ENCODE results near the gene AGBL4. TPM values are rescaled to one million over a fixed set of nuclear protein-coding genes. Genes with fewer than 3 reads are reported as not detected.

Gene AGBL4
- total RNA-seq, 4 donors from 2014 or later: 0.08 to 0.71 (median 0.60) TPM

DNA sequence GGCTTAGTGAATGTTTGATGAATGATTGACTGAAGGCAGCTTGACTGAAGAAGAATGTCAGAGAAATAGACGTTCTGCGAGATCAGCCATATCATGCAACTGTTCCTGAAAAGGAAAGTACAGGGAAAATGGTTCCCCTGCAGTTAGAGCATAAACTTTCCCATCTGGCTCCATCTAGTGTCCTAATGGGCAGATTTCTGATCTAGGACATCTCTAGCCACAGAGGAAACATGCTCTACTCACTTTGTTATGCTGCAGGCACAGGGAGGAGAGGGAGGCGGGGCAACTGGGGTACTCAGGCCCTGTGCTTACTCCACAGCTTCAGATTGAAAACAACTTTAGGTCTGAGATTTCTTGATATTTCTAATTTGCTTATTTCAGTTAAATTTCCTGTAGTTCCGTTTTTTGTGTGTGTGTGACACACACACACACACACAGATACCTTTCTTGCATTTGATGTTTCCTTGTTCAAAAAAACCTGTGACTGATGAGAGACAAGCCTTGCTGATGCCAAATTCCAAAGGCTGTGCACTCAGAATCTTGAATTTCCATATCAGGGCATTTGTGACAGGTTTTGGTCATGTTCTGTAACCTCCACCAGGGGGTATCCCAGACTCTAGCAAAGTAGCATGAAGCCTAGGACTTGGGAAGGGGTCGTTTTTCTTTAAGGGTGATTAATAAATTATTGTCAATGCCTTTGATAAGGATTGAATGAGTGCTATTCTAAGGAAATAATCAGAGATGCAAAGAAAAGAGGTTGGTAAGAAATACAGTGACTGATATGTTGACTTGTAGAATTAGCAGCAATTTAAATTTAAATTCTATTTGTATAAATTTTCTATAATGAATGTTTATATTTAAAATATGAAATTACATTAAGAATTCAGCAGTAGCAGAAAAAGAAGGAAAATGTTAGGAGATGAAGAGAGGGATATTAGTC is 1107.4 kb downstream of the AGBL4 start:
- DNase-seq (ENCODE audit: low spot score in 2 of 2): no peak
- 35 to 37% methylated on average over 5 of the region's 5 CpGs for WGBS, 2 donors
- intact Hi-C loops (cut with DNase I; ENCODE audit: low total_unique reads): no loop called here

DNA sequence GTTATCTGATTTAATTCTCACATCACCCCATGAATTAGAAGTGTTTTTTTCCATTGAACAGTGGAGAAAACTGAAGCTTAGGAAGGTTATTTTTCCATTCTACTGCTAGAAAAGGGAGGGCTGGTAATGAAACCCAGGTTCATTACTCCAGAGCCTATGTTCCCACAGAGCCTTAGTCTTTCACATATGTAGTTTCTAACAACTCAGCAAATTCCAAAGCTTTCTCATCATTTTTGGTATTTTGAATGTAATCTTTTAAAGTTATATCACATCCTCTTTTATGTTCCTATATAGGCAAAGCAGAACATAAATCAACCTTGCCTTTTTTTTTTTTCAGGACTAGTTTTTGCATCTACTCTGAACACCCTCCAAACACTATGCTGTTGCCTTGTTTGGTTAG is 1115.1 kb downstream of the AGBL4 start:
- intact Hi-C loops (cut with DNase I; ENCODE audit: low total_unique reads): no loop called here
- TF ChIP-seq POLR2A (IDR thresholded peaks at IDR 0.05): no peak
- TF ChIP-seq, protein P1, sequence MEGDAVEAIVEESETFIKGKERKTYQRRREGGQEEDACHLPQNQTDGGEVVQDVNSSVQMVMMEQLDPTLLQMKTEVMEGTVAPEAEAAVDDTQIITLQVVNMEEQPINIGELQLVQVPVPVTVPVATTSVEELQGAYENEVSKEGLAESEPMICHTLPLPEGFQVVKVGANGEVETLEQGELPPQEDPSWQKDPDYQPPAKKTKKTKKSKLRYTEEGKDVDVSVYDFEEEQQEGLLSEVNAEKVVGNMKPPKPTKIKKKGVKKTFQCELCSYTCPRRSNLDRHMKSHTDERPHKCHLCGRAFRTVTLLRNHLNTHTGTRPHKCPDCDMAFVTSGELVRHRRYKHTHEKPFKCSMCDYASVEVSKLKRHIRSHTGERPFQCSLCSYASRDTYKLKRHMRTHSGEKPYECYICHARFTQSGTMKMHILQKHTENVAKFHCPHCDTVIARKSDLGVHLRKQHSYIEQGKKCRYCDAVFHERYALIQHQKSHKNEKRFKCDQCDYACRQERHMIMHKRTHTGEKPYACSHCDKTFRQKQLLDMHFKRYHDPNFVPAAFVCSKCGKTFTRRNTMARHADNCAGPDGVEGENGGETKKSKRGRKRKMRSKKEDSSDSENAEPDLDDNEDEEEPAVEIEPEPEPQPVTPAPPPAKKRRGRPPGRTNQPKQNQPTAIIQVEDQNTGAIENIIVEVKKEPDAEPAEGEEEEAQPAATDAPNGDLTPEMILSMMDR (IDR thresholded peaks at IDR 0.05): no peak
- no peak overlapping the region for H3K4me3 ChIP-seq (ENCODE audit: low read depth, poor library complexity, severe bottlenecking)
- no peak for DNase-seq (ENCODE audit: low spot score in 2 of 2)

More for the DNA sequence above, 1107.4 kb downstream of the AGBL4 start:
- no peak for TF ChIP-seq POLR2A (IDR thresholded peaks at IDR 0.05)
- TF ChIP-seq, protein P1 (IDR thresholded peaks at IDR 0.05): no peak
- H3K4me3 ChIP-seq (ENCODE audit: low read depth, poor library complexity, severe bottlenecking): no peak overlapping the region

DNA sequence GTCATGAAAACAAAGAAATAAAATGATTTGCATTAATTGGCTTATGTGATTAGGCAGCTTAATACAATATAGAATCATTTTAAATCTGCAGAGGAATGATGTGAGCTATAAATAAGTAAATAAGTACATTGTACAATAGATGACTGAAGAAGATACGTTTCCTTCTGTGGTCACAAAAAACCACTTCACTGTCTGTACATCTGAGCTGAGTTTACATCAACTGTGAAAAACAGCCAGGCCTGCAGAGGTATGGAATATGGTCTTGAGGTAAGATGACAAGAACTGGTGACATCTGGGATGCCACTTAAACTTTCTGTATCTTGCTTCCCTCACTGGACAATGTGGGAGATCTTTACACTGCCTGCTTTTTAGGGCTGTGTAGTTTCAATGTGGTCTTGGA is 1117.0 kb downstream of the AGBL4 start:
- no peak overlapping the region for H3K4me3 ChIP-seq (ENCODE audit: low read depth, poor library complexity, severe bottlenecking)
- TF ChIP-seq, protein P1 (IDR thresholded peaks at IDR 0.05): no peak
- TF ChIP-seq POLR2A (IDR thresholded peaks at IDR 0.05): no peak
- DNase-seq (ENCODE audit: low spot score in 2 of 2): no peak
- 59 to 74% methylated on average over 1 of the region's 1 CpG for WGBS, 2 donors
- intact Hi-C loops (cut with DNase I; ENCODE audit: low total_unique reads): no loop called here

DNA sequence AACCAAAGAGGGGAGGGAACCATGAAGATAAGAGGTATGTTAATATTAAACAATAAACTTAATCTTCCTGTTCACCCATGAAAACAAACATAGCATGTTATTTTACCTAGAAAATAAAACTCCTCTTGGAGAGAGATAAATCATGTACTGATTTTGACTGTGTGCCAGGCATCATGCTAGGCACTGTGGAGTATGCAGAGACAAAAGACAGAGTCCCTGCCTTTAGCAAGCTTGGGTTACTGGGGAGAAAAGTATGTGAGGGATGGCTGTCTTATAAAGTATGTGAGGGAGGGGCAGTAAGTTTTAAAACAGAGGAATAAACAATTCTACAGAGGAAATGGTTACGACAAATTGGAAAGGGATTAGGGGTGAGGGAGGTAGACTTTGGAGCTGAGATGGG is 1117.6 kb downstream of the AGBL4 start:
- 81 to 88% methylated on average over 1 of the region's 1 CpG for WGBS, 2 donors
- DNase-seq (ENCODE audit: low spot score in 2 of 2): no peak
- no peak for TF ChIP-seq POLR2A (IDR thresholded peaks at IDR 0.05)
- TF ChIP-seq, protein P1 (IDR thresholded peaks at IDR 0.05): no peak
- intact Hi-C loops (cut with DNase I; ENCODE audit: low total_unique reads): no loop called here
- no peak overlapping the region for H3K4me3 ChIP-seq (ENCODE audit: low read depth, poor library complexity, severe bottlenecking)

DNA sequence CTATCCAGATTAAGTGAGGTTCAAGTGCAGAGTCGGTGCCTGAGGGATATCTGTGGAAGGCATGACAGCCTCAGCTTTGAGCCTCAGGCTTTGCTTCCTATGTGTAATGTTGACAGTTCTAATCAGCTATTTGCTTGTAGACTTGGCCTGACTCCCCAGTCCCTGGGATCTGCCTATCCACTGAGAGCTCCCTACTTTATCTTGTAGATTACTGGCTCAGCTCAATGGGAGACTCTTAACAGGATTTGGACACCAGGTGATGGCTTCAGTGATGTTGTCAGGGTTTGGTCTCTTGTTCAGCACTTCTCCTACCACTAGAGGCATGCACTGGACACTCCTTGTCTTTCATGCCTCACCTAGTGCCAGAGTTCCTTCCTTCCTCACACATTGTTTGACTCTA is 1120.5 kb downstream of the AGBL4 start:
- WGBS, 2 donors: 80 to 87% methylated on average over 1 of the region's 1 CpG
- DNase-seq (ENCODE audit: low spot score in 2 of 2): no peak
- no peak overlapping the region for H3K4me3 ChIP-seq (ENCODE audit: low read depth, poor library complexity, severe bottlenecking)
- intact Hi-C loops (cut with DNase I; ENCODE audit: low total_unique reads): no loop called here
- TF ChIP-seq POLR2A (IDR thresholded peaks at IDR 0.05): no peak
- TF ChIP-seq, protein P1 (IDR thresholded peaks at IDR 0.05): no peak

Data from lower leg skin (tissue), 4 donors.